Frontal cortex (tissue), 4 donors: ENCODE measurements around the gene TAB2. TPM values are rescaled to one million over a fixed set of nuclear protein-coding genes. Genes with fewer than 3 reads are reported as not detected.
"Not testable (repeated sequence)": the region's sequence is repeated elsewhere in the genome, so short reads cannot be mapped to it uniquely, and the experiment has no call there.

ENCODE experiments used
- DNase-seq, 2 donors: peaks; one replicate each; pipeline ENCODE4 v3.0.0; 2012; ENCODE audit warnings: low spot score in 2 of 2
- FAIRE-seq: peaks from 2 replicates; lab custom pipeline; 2012; peaks lifted over from hg19 to GRCh38; lab: Jason Lieb, UNC
- total RNA-seq: library from RNA; depleted of rRNA; stranded (reverse); fragments of >200 nt; gene quantifications from one replicate; pipeline ENCODE4 v1.2.3, GENCODE V29; 2014
- donor health status: control.
- donor health status: control.
- donor health status: control.

Gene TAB2
- total RNA-seq, 1 donor from 2014 or later, result 28.9 TPM

GRCh38 chr6:149331043-149331807, 13.7 kb downstream of the TAB2 start:
- DNase-seq, result no peak
- FAIRE-seq, result no peak

GRCh38 chr6:149331871-149332270, 14.4 kb downstream of the TAB2 start:
- no peak for FAIRE-seq
- no peak for DNase-seq

- FAIRE-seq, result no peak
- no peak for DNase-seq
Observed at GRCh38 chr6:149332602-149333265, 15.2 kb downstream of the TAB2 start.

GRCh38 chr6:149333266-149333620, 15.7 kb downstream of the TAB2 start:
- DNase-seq (no peak), FAIRE-seq (no peak)

GRCh38 chr6:149334201-149334600, 16.7 kb downstream of the TAB2 start:
- FAIRE-seq (no peak), DNase-seq (no peak)

GRCh38 chr6:149334682-149335160, 17.2 kb downstream of the TAB2 start:
- DNase-seq, result no peak
- FAIRE-seq, result no peak

GRCh38 chr6:149335924-149336608, 18.6 kb downstream of the TAB2 start:
- FAIRE-seq, result no peak
- no peak for DNase-seq

GRCh38 chr6:149336609-149336928, 19.1 kb downstream of the TAB2 start:
- no peak for FAIRE-seq
- no peak for DNase-seq

- FAIRE-seq (no peak), DNase-seq (no peak)
Observed at GRCh38 chr6:149337320-149337719, 19.8 kb downstream of the TAB2 start.

GRCh38 chr6:149340200-149340599, 22.7 kb downstream of the TAB2 start:
- DNase-seq (no peak), FAIRE-seq (no peak)

GRCh38 chr6:149342525-149342924, 25.0 kb downstream of the TAB2 start:
- DNase-seq (no peak), FAIRE-seq (no peak)

- no peak for DNase-seq
- FAIRE-seq, result no peak
Observed at GRCh38 chr6:149343501-149343900, 26.0 kb downstream of the TAB2 start.

- no peak for FAIRE-seq
- no peak for DNase-seq
Observed at GRCh38 chr6:149346078-149346477, 28.6 kb downstream of the TAB2 start.

- no peak for FAIRE-seq
- DNase-seq, result no peak
Observed at GRCh38 chr6:149347067-149347466, 29.6 kb downstream of the TAB2 start.

- not testable (repeated sequence) for DNase-seq, FAIRE-seq
Observed at GRCh38 chr6:149349279-149349678, 31.8 kb downstream of the TAB2 start.

GRCh38 chr6:149354009-149354408, 36.5 kb downstream of the TAB2 start:
- FAIRE-seq (no peak), DNase-seq (no peak)

- DNase-seq (no peak), FAIRE-seq (no peak)
Observed at GRCh38 chr6:149356081-149356750, 38.7 kb downstream of the TAB2 start.

GRCh38 chr6:149357726-149358538, 40.4 kb downstream of the TAB2 start:
- DNase-seq, result no peak

GRCh38 chr6:149359440-149359839, 41.9 kb downstream of the TAB2 start:
- DNase-seq (no peak), FAIRE-seq (no peak)

More at GRCh38 chr6:149357726-149358538, 40.4 kb downstream of the TAB2 start:
- FAIRE-seq, result no peak

- FAIRE-seq, result no peak
- no peak for DNase-seq
Observed at GRCh38 chr6:149360536-149360935, 43.0 kb downstream of the TAB2 start.
